Transverse colon (tissue), 3 donors: ENCODE results near the gene MOCS3.
A peak's percentile ranks its signal among the peaks of the same experiment; 100 is the strongest.

ENCODE experiments used
- CTCF ChIP-seq, 5 experiments: fragments of 200-600 bp in 3 of 5; fragments of 450-650 bp in 2 of 5; sonication (generic) in 3 of 5; IDR thresholded peaks; 1 replicate in 2 of 5; 2 replicates in 3 of 5; pipeline ENCODE4 v1.5.1; 2016 to 2017; ENCODE audit warnings: antibody characterized with exemption in 5 of 5, inconsistent platforms in 3 of 5, mild to moderate bottlenecking in 2 of 5, moderate library complexity in 1 of 5
- EP300 ChIP-seq: sonication (generic); formaldehyde crosslinking; IDR thresholded peaks from one replicate; pipeline ENCODE4 v1.6.1; 2017; ENCODE audit warnings: antibody characterized with exemption, low read depth
- POLR2A ChIP-seq: fragments of 450-650 bp; IDR thresholded peaks from one replicate; pipeline ENCODE4 v1.6.1; 2016; ENCODE audit warnings: antibody characterized with exemption, mild to moderate bottlenecking, moderate library complexity

DNA sequence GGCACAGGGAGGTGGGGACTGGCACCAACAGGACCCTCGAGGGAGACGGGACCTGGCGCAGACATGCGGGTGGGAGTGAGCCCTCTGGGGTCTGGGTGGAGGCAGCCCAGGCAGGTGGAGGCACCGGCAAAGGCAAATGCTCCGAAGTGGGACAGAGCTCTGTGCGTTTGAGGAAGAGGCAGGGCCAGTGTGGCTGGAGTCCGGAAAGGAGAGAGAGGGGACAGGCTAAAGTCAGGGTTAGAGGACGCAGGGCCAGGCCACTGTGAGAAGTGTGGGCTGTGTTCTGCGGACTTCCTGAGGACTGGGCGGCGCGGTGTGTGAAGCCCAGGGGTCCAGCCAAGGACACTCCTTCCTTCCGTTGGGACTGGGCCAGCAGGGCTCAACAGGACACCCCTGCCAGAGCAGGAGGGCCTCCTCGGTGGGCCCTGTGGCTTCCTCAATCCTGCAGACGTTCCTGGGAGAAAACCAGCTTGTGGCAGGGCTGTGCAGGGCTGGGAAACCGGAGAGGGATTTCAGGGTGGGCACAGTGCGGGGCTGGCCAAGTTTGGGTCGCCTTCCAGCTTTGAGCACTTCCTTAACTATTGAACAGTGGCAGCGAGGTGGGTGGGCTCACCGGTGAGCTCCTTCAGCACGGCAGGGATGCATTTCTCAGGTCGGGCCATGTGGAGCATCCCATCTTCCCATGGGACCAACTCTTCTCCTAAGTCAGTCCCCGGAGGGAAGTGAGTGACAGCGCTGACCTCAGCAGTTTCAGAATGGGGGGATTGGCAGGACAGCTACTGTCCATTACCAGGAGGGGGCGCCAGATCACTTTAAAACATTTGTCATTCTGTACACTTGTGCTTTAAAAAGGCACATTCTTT, 22.5 kb downstream of the MOCS3 start:
- TF ChIP-seq CTCF (IDR thresholded peaks at IDR 0.05) (peak; percentile 73 to 85 (median 77)), EP300 (no peak), POLR2A (no peak)
